Measurements from ENCODE around the gene FERMT2. TPM values are rescaled to one million over a fixed set of nuclear protein-coding genes. Genes with fewer than 3 reads are reported as not detected.

FERMT2 gene
- total RNA-seq, 6 experiments from 2014 or later: 40.4 to 64.5 (median 53.3) TPM

DNA sequence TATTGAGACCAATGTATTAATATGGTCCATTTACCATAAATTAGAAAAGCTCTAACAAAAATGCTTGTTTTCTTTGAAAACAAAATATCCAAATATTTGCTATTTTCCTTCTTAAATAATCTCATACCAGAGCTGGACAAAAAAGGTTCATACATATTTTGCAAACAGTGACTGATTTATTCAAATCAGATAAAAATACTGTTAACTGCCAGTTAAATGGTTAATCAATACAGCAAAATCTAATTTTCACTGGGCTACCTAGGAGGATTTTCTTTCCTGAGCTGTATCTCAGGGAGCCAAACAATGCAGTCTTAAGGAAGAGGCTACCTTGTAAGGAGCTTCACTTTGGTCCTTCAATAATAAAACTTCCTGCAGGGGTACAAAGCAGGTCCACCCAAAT is 2.0 kb downstream of the FERMT2 start:
- Histone ChIP-seq H3K27ac (peak overlapping the region; percentile 96 to 98 (median 98)), H3K9me3 (no peaks in the 10 kb centered on the region), H3K36me3 (peaks cover 0 to 7% (median 0%) of the 10 kb centered on the region in 4 donors), H3K27me3 (no peaks in the 10 kb centered on the region), H3K4me1 (peaks cover 0 to 28% (median 9%) of the 10 kb centered on the region in 4 donors), H3K4me3 (peak overlapping the region; percentile 7 to 88 (median 76))
- no peak for TF ChIP-seq POLR2A (IDR thresholded peaks at IDR 0.05)
- TF ChIP-seq, protein P1, sequence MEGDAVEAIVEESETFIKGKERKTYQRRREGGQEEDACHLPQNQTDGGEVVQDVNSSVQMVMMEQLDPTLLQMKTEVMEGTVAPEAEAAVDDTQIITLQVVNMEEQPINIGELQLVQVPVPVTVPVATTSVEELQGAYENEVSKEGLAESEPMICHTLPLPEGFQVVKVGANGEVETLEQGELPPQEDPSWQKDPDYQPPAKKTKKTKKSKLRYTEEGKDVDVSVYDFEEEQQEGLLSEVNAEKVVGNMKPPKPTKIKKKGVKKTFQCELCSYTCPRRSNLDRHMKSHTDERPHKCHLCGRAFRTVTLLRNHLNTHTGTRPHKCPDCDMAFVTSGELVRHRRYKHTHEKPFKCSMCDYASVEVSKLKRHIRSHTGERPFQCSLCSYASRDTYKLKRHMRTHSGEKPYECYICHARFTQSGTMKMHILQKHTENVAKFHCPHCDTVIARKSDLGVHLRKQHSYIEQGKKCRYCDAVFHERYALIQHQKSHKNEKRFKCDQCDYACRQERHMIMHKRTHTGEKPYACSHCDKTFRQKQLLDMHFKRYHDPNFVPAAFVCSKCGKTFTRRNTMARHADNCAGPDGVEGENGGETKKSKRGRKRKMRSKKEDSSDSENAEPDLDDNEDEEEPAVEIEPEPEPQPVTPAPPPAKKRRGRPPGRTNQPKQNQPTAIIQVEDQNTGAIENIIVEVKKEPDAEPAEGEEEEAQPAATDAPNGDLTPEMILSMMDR (IDR thresholded peaks at IDR 0.05): no peak
- DNase-seq (no peak), ATAC-seq (no peak)
- intact Hi-C loops (cut with DNase I): no loop called here

DNA sequence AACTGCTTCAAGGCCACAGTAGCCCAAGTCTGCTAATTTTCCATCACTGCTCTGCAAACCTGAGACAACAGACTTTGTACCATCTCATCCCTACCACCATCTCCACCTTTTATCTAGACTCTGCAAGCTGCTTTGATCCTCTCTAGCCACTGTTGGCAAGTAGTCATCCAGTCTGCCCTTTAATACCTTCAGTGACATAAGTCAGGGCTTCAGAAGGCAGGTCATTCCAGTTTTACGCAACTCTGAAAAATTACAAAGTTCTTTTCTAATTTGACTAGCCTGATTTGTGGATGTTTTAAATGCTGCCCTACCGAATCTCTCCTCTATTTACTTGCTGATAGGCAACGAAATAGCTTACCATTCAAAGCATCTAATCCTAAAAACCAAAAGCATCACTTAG is 2.8 kb downstream of the FERMT2 start:
- peak; percentile 41 for TF ChIP-seq POLR2A (IDR thresholded peaks at IDR 0.05)
- TF ChIP-seq, protein P1 (IDR thresholded peaks at IDR 0.05): no peak
- 34% methylated on average over 3 of the region's 3 CpGs for WGBS (ENCODE audit: insufficient coverage, low coverage, low lambda C conversion rate, missing lambda C conversion rate)
- Histone ChIP-seq H3K4me3 (peak overlapping the region in 2 of 3 donors; percentile 76 to 88), H3K27me3 (no peaks in the 10 kb centered on the region), H3K9me3 (no peaks in the 10 kb centered on the region), H3K27ac (peak overlapping the region in 2 of 3 donors; percentile 96 to 98), H3K36me3 (peaks cover 0 to 7% (median 0%) of the 10 kb centered on the region in 4 donors), H3K4me1 (peaks cover 0 to 28% (median 9%) of the 10 kb centered on the region in 4 donors)
- DNase-seq: peak in 1 of 3 donors; percentile 67
- peak; percentile 49 to 72 (median 50) for ATAC-seq
- intact Hi-C loops (cut with DNase I): no loop called here

DNA sequence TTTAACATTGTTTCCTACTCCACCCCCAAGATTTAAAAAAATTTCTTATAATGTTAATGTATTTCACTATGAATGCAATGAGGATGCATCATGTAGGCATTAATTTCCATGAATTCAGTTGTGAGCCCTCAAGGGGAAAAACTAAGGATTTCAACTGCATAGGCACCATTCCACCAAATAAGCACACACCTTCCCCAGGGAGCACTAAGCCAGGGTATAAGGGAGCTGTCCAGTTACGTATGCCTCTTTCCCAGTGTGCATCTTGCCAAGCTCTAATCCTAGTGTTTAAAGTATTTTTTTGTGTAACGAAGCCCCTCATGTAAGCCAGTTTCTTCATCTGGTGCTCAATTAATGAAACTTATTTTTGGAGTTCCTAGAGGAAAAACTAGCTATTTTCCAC is 6.6 kb downstream of the FERMT2 start:
- WGBS (ENCODE audit: insufficient coverage, low coverage, low lambda C conversion rate, missing lambda C conversion rate): 51% methylated on average over 2 of the region's 2 CpGs
- no peak for TF ChIP-seq POLR2A (IDR thresholded peaks at IDR 0.05)
- TF ChIP-seq, protein P1 (IDR thresholded peaks at IDR 0.05): no peak
- Histone ChIP-seq H3K4me1 (peaks cover 0 to 28% (median 9%) of the 10 kb centered on the region in 4 donors), H3K9me3 (no peaks in the 10 kb centered on the region), H3K27ac (peak overlapping the region in 1 of 3 donors; percentile 1), H3K4me3 (no peak overlapping the region), H3K27me3 (no peaks in the 10 kb centered on the region), H3K36me3 (peaks cover 0 to 7% (median 0%) of the 10 kb centered on the region in 4 donors)
- intact Hi-C loops (cut with DNase I): no loop called here
- DNase-seq: no peak
- ATAC-seq: no peak

DNA sequence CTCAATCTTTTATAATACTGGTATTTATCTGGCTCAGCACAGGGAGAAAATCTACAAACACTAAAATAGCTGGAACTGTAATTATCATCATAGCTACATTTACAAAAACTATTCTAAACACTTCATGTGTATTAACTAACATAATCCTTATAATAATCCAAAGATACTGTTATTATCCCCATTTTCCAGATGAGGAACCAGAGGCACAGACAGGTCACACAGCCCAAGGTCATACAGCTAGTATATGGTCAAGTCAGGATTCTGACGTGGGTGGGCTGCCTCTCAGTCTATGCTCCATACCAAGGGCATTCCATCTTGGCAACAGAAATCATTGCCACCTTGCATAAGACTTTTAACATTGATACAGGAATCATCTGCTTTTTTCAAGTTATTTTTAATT is 11.4 kb downstream of the FERMT2 start:
- Histone ChIP-seq H3K36me3 (no peaks in the 10 kb centered on the region), H3K4me1 (peaks cover 0 to 42% (median 11%) of the 10 kb centered on the region in 4 donors), H3K27ac (no peak overlapping the region), H3K4me3 (no peak overlapping the region), H3K27me3 (no peaks in the 10 kb centered on the region), H3K9me3 (no peaks in the 10 kb centered on the region)
- no peak for TF ChIP-seq POLR2A (IDR thresholded peaks at IDR 0.05)
- TF ChIP-seq, protein P1 (IDR thresholded peaks at IDR 0.05): no peak
- WGBS (ENCODE audit: insufficient coverage, low coverage, low lambda C conversion rate, missing lambda C conversion rate): 44% methylated on average over 1 of the region's 1 CpG
- intact Hi-C loops (cut with DNase I): no loop called here
- no peak for ATAC-seq
- no peak for DNase-seq

DNA sequence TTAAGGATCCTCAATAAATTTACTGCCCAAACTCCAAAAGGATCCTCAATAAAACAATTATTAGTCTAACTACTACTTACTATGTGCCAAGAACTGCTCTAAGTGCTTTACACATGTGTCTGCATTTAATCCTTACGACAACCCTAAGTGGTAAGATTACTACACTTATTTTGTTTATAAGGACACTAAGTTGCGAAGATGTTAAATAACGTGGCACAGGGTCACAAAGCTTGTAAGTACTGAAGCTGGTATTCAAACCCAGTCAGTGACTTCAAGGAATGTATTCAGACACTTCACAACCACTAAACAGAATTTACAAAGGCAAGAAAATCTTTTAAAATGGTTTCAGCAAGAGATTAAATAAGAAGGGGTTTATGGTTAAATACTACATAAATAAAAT is 13.0 kb downstream of the FERMT2 start:
- no peaks in the 10 kb centered on the region for H3K9me3 ChIP-seq
- DNase-seq (no peak), ATAC-seq (no peak)
- intact Hi-C loops (cut with DNase I): no loop called here
- TF ChIP-seq POLR2A (IDR thresholded peaks at IDR 0.05): no peak
- TF ChIP-seq, protein P1 (IDR thresholded peaks at IDR 0.05): no peak
- WGBS (ENCODE audit: insufficient coverage, low coverage, low lambda C conversion rate, missing lambda C conversion rate): 66% methylated on average over 3 of the region's 3 CpGs
- peak overlapping the region in 1 of 3 donors; percentile 54 for H3K27ac ChIP-seq
- H3K4me1 ChIP-seq: peaks cover 0 to 52% (median 14%) of the 10 kb centered on the region in 4 donors
- H3K4me3 ChIP-seq: no peak overlapping the region
- no peaks in the 10 kb centered on the region for H3K36me3 ChIP-seq
- no peaks in the 10 kb centered on the region for H3K27me3 ChIP-seq
